Stimulated activated CD4-positive, alpha-beta T cell treated with anti-CD3 and anti-CD28 coated beads, Interleukin-1b, Interleukin-23, amount 100 ng/mL, for 24 hours (primary cell): ENCODE results near the gene GJA5.

Experiments
- DNase-seq, 4 experiments: peaks; one replicate each; pipeline ENCODE4 v3.0.0-alpha.2; 2020; ENCODE audit warnings: low read depth in 4 of 4, low spot score in 1 of 4

GJA5 gene

DNA sequence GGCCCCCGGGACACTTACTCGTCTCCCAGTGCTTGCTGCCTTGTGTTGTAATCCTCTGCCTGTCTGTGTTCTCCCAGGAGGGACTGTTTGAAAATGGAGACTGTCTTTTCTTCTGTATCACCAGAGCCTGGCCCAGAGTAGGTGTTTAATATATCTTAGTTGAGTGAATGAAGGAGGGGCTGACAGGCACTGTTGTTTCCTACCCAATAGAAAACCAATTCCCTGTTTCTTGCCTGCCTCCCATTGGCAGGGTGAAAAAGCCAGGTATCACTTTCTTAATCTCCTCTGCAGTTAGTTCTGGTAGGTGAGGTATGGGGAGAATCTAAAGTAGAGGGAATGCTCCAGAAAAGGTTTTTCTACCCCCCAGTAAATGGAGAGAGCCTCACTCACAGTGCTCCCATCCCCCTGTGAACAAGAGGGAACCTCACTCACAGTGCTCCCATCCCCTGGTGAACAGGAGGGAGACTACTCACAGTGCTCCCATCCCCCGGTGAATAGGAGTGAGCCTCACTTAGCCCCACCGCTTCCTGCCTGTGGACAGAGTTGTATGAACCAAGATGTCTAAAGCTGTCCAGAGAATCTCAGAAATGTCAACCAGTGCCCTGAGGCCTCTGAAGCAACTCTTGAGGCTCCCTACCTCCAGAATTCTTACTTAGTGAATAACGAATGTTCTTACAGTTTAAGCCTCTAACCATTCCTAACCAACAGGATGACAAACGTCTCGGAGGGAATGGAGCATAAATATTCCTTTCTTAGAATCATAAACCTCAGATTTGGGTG is at the start of gene GJA5:
TSS of gene GJA5 (minus strand) at position 122 of the 780 bp plus-strand sequence. CDS start 1,364 bp downstream, outside the sequence.
- DNase-seq = no peak

DNA sequence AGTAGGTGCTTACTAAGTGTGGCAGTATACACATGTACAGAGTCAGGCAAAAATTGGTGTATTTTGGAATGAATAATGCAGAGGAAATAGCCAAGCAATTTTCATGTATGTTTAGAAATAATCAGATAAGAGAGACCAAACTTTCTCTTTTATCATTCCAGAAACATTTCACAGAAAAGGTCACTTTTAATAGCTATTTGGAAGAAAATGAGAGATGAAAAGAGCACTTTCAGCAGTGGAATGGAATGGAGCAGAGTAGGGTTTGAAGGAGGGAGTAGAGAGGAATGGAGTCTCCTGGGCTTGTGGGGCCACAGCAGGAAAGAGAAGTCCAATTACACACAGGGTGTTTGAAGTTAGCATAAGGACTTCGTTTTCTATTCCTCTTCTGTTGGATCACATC is 48.8 kb upstream of the GJA5 start:
- DNase-seq = no peak

DNA sequence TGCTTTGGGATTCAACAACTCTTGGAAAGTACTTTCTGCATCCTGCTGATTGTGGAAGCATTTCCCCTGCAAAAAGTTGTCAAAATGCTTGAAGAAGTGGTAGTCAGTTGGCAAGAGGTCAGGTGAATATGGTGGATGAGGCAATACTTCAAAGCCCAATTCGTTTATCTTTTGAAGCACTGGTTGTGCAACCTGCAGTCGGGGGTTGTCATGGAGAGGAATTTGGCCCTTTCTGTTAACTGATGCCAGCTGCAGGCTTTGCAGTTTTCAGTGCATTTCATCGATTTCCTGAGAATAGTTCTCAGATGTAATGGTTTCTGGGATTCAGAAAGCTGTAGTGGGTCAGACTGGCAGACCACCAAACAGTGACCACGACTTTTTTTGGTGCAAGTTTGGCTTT is 47.6 kb upstream of the GJA5 start:
- DNase-seq = no peak

- no peak for DNase-seq
Measured at GRCh38 chr1:147807405-147807804, 47.0 kb upstream of the GJA5 start.

DNA sequence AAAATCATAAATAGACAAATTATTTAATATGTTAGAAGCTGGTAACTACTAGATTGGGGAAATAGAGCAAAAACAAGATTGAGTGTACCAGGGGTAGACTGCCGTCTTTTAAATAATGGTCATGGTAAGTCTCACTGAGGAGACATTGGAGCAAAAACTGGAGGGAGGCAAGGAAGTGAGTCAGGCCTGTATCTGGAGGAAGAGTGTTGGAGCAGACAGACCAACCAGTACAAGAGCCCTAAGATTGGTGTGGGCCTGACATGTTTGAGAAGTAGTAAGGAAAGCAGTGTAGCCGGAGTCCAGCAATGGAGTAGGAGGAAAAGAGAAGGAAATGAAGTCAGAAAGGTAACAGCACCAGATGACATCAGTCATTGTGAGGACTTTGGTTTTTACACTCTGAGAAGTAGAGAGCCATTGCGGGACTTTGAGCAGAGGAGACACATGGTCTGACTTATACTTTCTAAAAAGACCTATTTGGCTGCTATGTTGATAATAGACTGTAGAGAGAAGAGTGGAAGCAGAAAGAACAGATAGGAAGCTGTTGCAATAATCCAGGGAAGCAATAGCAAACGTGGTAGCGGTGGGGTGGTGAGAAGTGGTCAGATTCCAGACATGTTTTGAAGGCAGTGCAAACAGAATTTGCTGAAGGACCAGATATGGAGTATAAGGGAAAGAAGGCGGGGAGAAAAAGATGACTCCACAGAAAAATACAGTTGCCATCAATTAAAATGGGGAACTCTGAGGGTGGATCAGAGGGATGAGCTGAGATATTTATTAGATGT is 44.7 kb upstream of the GJA5 start:
- DNase-seq = no peak

DNA sequence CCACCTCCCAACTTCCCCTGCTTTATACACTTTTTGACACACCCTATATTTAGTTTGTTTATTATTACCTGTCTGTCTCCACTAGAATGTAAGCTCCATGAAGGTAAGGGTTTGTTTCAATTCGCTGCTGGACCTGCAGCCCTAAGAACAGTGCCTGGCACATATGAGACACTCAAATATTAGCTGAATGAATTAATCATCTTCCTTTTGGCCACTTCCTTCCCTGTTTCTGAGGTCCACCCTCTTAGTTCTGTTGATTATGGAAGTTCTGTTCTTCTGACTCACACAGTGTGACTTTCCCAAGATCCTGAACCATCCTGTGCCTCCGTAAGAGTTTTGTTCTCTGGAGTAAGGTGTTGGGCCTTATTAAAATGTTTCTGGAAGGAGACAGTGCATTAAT is 40.4 kb upstream of the GJA5 start:
- no peak for DNase-seq

GRCh38 chr1:147798731-147799130 is 38.3 kb upstream of the GJA5 start:
- no peak for DNase-seq

DNA sequence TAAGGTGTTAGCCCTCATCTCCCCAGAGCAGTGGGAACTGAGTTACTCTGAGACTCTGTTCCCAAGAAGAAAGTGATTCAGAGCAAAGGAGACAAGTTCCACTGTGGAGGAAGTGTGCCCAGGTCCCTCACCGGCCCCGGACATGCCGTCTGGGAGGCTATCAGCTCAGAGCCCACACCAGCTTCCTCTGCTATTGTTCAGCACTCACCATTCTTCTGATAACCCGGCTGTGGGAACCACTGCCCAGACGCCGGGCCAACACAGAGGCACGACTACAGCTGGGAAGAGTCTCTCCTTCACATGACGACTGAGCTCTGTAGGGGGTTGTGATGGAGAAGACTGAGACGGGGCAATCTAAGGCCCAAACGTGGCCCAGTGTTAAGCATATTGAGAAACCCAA is 34.2 kb upstream of the GJA5 start:
- no peak for DNase-seq

- no peak for DNase-seq
Measured at GRCh38 chr1:147791876-147792275, 31.5 kb upstream of the GJA5 start.

DNA sequence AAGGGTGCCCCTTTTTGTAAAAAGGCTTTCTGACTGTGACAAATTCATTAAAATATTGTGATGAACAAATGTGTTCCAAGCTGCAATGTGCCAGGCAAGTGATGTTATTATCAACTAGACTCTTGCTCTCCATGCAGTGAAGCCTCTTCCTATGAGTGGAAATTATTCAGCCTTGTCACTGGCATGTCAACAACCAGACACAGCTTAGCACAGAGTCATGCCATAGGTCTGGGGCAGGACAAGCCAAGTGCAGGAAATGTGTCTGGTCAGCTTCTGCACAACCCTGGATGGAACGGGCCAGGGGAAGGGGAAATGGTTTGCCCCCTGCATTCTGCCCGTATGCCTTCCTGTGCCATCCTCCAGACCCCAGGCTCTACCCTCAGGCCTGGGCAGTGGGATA is 27.4 kb upstream of the GJA5 start:
- DNase-seq = no peak

DNA sequence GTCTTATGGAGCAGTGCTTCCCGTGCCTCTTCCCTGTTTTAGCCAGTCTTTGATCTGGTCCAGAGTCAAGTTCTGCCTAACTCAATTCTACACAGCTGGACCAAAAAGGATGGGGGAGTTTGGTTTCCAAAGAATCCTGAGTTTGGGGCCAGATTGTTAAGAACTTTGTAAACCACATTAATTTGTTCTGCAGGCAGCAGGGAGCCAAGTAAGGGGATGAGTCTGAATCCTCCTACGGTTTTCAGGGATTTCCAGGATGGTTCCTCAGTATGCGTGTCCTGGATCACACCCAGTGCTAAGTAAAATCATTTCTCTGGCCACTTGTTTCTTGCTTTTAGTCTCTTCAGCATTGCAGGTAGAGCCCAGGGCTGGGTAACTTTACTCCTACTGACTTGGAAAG is 26.1 kb upstream of the GJA5 start:
- no peak for DNase-seq

DNA sequence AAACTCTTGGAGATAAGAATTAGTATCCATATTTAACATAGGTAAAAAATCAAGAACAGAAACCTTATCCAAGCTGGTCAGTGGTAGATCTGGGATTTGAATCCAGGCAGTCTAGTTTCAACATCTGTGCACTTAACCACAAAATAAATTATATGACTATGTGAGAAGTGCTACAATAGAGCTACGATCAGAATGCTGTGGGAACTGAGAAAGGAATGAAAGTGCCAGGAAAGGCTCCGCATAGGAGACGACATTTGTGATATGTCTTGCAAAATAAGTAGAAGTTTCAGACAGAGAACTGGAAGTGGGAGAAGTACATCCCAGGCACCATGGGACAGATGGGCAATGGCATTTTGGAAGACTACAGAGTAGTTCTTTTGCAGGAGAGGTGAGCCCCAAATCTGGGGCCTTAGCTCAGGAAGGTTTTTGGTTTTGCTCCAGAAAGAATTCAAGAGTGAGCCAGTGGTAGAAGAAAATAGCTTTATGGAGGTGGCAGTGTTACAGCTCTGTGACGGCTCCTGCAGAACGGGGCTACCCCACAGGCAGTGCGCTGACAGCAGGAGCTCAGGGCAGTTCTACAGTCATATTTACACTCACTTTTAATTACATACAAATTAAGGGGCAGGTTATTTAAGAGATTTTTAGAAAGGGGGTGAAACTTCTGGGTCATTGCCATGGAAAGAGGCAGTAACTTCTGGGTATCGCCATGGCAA is 25.5 kb upstream of the GJA5 start:
- DNase-seq = no peak

DNA sequence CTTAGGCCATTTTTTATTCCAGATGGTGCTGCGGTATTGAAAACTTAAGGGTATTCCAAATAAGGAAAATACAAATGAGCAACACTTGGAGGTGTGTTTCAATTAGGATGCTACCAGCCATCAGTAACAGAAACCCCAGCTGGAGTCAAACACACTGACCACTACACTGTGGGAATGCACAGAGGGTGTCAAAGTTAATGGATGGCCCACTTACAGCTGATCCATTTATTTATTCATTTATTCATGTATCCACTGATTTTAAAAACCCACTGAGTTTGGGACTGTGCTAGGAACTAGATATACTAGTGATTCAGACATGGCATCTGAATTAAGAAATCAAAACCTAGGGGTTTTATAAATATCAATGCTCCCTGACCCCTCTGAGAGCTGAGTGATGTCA is 24.5 kb upstream of the GJA5 start:
- DNase-seq = no peak

- no peak for DNase-seq
Measured at GRCh38 chr1:147781056-147781471, 20.7 kb upstream of the GJA5 start.

- no peak for DNase-seq
Measured at GRCh38 chr1:147777694-147778093, 17.3 kb upstream of the GJA5 start.

DNA sequence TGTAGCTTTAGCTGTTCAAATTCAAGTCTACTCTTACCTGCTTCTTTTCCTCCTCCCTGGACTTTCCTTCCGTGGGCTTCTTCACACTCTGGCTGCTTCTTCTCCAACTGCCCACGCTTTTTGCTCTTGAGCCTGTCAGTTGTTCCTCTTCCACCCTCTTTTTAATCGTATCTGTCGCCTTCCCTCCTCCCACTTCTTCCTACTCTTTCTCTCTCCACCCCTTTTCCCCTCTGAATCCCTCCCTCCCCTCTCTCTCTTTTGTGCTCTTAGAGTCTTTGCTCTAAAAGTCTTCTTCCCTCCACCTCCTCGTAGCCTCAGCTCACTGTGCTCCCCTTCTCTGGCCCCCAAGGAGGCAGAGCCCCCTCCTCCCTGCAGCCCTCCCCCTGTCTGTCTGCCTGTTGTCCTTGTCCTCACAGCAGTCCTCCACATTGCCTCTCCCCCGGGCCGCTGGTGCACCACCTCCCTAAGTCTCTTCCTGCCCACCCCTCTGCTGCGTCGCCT is 12.9 kb upstream of the GJA5 start:
- no peak for DNase-seq

DNA sequence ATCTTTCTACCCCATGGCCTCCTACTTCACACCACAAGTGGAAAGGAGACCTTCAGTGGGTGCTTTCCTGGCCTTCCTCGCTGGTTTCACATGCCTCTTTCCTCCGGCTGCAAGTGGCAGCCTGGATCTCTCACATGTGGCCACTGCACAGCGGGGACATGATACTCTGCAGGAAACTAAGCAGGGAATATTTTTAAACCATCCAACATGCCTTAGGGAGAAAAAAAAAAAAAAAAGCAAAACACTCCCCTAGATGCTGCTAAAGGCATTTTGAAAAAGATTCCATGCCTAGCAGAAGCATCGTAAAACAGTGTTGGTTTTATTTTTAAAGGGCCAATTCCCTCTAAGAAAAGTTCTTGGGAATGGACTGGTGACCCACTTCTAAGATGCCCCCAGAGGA is 12.2 kb upstream of the GJA5 start:
- DNase-seq = no peak

- no peak for DNase-seq
Measured at GRCh38 chr1:147771226-147772125, 11.1 kb upstream of the GJA5 start.

- no peak for DNase-seq
Measured at GRCh38 chr1:147769106-147769505, 8.7 kb upstream of the GJA5 start.

DNA sequence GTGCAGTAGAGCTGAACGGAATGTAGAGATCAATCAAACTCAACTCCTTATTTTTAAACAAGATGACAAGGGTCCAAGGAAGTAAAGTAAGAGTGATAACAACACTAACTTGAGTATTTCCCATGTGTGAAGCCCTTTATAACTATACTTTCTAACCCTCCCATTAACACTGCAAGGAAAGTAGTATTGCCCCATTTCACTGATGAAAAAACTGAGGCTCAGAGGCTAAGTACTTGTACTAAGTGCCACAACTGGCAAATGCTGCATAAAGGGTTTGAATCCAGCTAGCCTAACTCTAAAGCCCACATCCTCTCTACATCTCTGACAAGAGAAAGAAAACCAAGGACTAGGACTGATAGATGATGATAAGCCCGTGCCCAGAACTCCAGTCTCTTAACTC is 8.2 kb upstream of the GJA5 start:
- no peak for DNase-seq

DNA sequence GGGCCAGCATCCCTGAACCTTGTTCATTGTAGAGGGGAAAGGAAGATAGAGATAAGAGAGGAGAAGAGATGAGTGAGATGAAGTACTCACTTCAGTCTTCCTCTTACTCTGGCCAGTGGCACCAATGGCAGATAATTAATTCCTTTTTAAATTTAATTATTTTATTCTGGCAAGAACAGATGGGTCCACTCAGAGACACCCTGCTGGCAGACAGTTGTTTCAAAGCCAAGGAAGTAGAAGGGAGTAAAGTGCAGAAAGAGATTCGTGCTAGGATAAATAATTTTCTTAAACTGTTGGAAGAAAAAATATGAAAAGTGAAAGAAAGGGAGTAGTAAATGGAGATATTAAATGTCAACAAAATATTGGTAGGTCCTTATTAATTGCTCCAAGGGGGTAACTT is 7.7 kb upstream of the GJA5 start:
- DNase-seq = no peak
